SK-N-SH treated with all-trans-retinoic acid at 6 μM for 48 hours (cell line): ENCODE results near the gene CRADD.

ENCODE experiments used
- BACH2 ChIP-seq: fragments of 250-450 bp; sonication (Bioruptor Pico); IDR thresholded peaks from 2 replicates; pipeline ENCODE4 v1.9.0; 2021; ENCODE audit warnings: mild to moderate bottlenecking, borderline replicate concordance
- CSRNP3 ChIP-seq: fragments of 250-450 bp; sonication (Bioruptor Pico); IDR thresholded peaks from 2 replicates; pipeline ENCODE4 v1.5.1; 2021; ENCODE audit warnings: mild to moderate bottlenecking, moderate library complexity
- GLIS3 ChIP-seq: fragments of 250-450 bp; sonication (Bioruptor Pico); IDR thresholded peaks from 2 replicates; pipeline ENCODE4 v1.5.0; 2020; ENCODE audit warnings: mild to moderate bottlenecking, moderate library complexity
- PATZ1 ChIP-seq: fragments of 250-450 bp; sonication (Bioruptor Pico); IDR thresholded peaks from 2 replicates; pipeline ENCODE4 v1.8.0; 2020; ENCODE audit warnings: mild to moderate bottlenecking, moderate library complexity, borderline replicate concordance
- PPARA ChIP-seq: fragments of 250-450 bp; sonication (Bioruptor Pico); IDR thresholded peaks from 2 replicates; pipeline ENCODE4 v1.5.0; 2020; ENCODE audit warnings: mild to moderate bottlenecking, borderline replicate concordance
- RARB ChIP-seq: fragments of 250-450 bp; sonication (Bioruptor Pico); IDR thresholded peaks from 2 replicates; pipeline ENCODE4 v1.8.0; 2021; ENCODE audit warnings: mild to moderate bottlenecking, moderate library complexity
- TCF4 ChIP-seq: fragments of 250-450 bp; sonication (Bioruptor Pico); IDR thresholded peaks from 2 replicates; pipeline ENCODE4 v1.8.0; 2021; ENCODE audit warnings: mild to moderate bottlenecking, moderate library complexity, borderline replicate concordance
- ZFP3 ChIP-seq: fragments of 250-450 bp; sonication (Bioruptor Pico); IDR thresholded peaks from 2 replicates; pipeline ENCODE4 v1.5.0; 2020; ENCODE audit warnings: mild to moderate bottlenecking, moderate library complexity
- ZNF70 ChIP-seq: fragments of 450-650 bp; formaldehyde crosslinking; IDR thresholded peaks from 2 replicates; pipeline ENCODE4 v1.5.0; 2020; ENCODE audit warnings: mild to moderate bottlenecking, moderate library complexity
- ZNF8 ChIP-seq: fragments of 450-650 bp; formaldehyde crosslinking; IDR thresholded peaks from 2 replicates; pipeline ENCODE4 v1.5.0; 2020; ENCODE audit warnings: mild to moderate bottlenecking, moderate library complexity

GRCh38 chr12:93749515-93749914 lies 72.3 kb downstream of the CRADD start:
- TF ChIP-seq TCF4 (no peak), ZFP3 (no peak), PATZ1 (CRISPR knock-in tag) (no peak), GLIS3 (CRISPR knock-in tag) (no peak), PPARA (CRISPR knock-in tag) (no peak), RARB (no peak), CSRNP3 (CRISPR knock-in tag) (no peak), ZNF70 (CRISPR knock-in tag) (no peak), ZNF8 (CRISPR knock-in tag) (no peak), BACH2 (CRISPR knock-in tag) (no peak)
